ENCODE data around the gene CPB2. TPM values are rescaled to one million over a fixed set of nuclear protein-coding genes. Genes with fewer than 3 reads are reported as not detected.

The CPB2 gene
- 1 to 10 TPM in 1 of 4 donors, under 1 TPM in 1, not detected in 2; 0.42 to 1.4 TPM for total RNA-seq

GRCh38 chr13:46104868-46105267 lies at the start of gene CPB2:
Gene CPB2 (minus strand): TSS chr13:46105033. CDS start chr13:46105009, 24 bp downstream.
- H3K9me3 ChIP-seq = no peaks in the 10 kb centered on the region
- peaks cover 0 to 6% of the 10 kb centered on the region in 2 donors for H3K4me1 ChIP-seq
- DNase-seq (no peak), ATAC-seq (no peak)
- H3K4me3 ChIP-seq = no peak within 1 kb of the TSS
- H3K27me3 ChIP-seq = no peaks in the 10 kb centered on the region
- in situ Hi-C loops (cut with MboI; ENCODE audit: low sequenced_read_pairs in 4 of 4) = no loop called here
- no peak within 1 kb of the TSS for H3K27ac ChIP-seq
- H3K36me3 ChIP-seq = no peaks in the 10 kb centered on the region
- TF ChIP-seq POLR2A (IDR thresholded peaks at IDR 0.05) (no peak), CTCF (IDR thresholded peaks at IDR 0.05 in 4 of 5, conservative IDR thresholded peaks at IDR 0.05 in 1 of 5) (no peak)
- intact Hi-C loops (cut with DNase I; ENCODE audit: low total_unique reads) = no loop called here

GRCh38 chr13:46154136-46154801 lies 49.4 kb upstream of the CPB2 start:
- no peaks in the 10 kb centered on the region for H3K4me1 ChIP-seq
- in situ Hi-C loops (cut with MboI; ENCODE audit: low sequenced_read_pairs in 4 of 4) (loop anchor here in 2 of 4 donors (25.0 kb wide), 2 partner anchors 342 to 642 kb away; no protein-coding TSS in a partner anchor), intact Hi-C loops (cut with DNase I; ENCODE audit: low total_unique reads) (no loop called here)
- no peaks in the 10 kb centered on the region for H3K36me3 ChIP-seq
- H3K9me3 ChIP-seq = no peaks in the 10 kb centered on the region
- no peak for DNase-seq
- no peak overlapping the region for H3K27ac ChIP-seq
- no peak overlapping the region for H3K4me3 ChIP-seq
- ATAC-seq = no peak
- H3K27me3 ChIP-seq = no peaks in the 10 kb centered on the region
- TF ChIP-seq POLR2A (IDR thresholded peaks at IDR 0.05) = no peak
- no peak for TF ChIP-seq CTCF (IDR thresholded peaks at IDR 0.05 in 4 of 5, conservative IDR thresholded peaks at IDR 0.05 in 1 of 5)

GRCh38 chr13:46152627-46153328 lies 47.9 kb upstream of the CPB2 start:
- no peaks in the 10 kb centered on the region for H3K4me1 ChIP-seq
- in situ Hi-C loops (cut with MboI; ENCODE audit: low sequenced_read_pairs in 4 of 4) (loop anchor here in 2 of 4 donors (25.0 kb wide), 2 partner anchors 340 to 640 kb away; no protein-coding TSS in a partner anchor), intact Hi-C loops (cut with DNase I; ENCODE audit: low total_unique reads) (no loop called here)
- DNase-seq = no peak
- H3K36me3 ChIP-seq = no peaks in the 10 kb centered on the region
- H3K27ac ChIP-seq = no peak overlapping the region
- ATAC-seq = no peak
- H3K27me3 ChIP-seq = no peaks in the 10 kb centered on the region
- H3K9me3 ChIP-seq = no peaks in the 10 kb centered on the region
- TF ChIP-seq CTCF (IDR thresholded peaks at IDR 0.05 in 4 of 5, conservative IDR thresholded peaks at IDR 0.05 in 1 of 5) = no peak
- no peak for TF ChIP-seq POLR2A (IDR thresholded peaks at IDR 0.05)
- no peak overlapping the region for H3K4me3 ChIP-seq

- intact Hi-C loops (cut with DNase I; ENCODE audit: low total_unique reads) = no loop called here
Observed at GRCh38 chr13:46150134-46150693, 45.4 kb upstream of the CPB2 start.

More at GRCh38 chr13:46150134-46150693, 45.4 kb upstream of the CPB2 start:
- no peak for ATAC-seq
- Histone ChIP-seq H3K4me3 (no peak overlapping the region), H3K27me3 (no peaks in the 10 kb centered on the region), H3K36me3 (no peaks in the 10 kb centered on the region), H3K9me3 (no peaks in the 10 kb centered on the region), H3K27ac (no peak overlapping the region), H3K4me1 (no peaks in the 10 kb centered on the region)
- in situ Hi-C loops (cut with MboI; ENCODE audit: low sequenced_read_pairs in 4 of 4) = loop anchor here in 2 of 4 donors (25.0 kb wide), 2 partner anchors 338 to 638 kb away; no protein-coding TSS in a partner anchor
- no peak for TF ChIP-seq POLR2A (IDR thresholded peaks at IDR 0.05)
- TF ChIP-seq CTCF (IDR thresholded peaks at IDR 0.05 in 4 of 5, conservative IDR thresholded peaks at IDR 0.05 in 1 of 5) = no peak
- DNase-seq = no peak
